ENCODE results near the gene RNF208.
"Not testable (repeated sequence)": the region's sequence is repeated elsewhere in the genome, so short reads cannot be mapped to it uniquely, and the experiment has no call there.

RNF208 gene, protein sequence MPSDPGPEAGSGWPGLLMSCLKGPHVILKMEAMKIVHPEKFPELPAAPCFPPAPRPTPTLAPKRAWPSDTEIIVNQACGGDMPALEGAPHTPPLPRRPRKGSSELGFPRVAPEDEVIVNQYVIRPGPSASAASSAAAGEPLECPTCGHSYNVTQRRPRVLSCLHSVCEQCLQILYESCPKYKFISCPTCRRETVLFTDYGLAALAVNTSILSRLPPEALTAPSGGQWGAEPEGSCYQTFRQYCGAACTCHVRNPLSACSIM

DNA sequence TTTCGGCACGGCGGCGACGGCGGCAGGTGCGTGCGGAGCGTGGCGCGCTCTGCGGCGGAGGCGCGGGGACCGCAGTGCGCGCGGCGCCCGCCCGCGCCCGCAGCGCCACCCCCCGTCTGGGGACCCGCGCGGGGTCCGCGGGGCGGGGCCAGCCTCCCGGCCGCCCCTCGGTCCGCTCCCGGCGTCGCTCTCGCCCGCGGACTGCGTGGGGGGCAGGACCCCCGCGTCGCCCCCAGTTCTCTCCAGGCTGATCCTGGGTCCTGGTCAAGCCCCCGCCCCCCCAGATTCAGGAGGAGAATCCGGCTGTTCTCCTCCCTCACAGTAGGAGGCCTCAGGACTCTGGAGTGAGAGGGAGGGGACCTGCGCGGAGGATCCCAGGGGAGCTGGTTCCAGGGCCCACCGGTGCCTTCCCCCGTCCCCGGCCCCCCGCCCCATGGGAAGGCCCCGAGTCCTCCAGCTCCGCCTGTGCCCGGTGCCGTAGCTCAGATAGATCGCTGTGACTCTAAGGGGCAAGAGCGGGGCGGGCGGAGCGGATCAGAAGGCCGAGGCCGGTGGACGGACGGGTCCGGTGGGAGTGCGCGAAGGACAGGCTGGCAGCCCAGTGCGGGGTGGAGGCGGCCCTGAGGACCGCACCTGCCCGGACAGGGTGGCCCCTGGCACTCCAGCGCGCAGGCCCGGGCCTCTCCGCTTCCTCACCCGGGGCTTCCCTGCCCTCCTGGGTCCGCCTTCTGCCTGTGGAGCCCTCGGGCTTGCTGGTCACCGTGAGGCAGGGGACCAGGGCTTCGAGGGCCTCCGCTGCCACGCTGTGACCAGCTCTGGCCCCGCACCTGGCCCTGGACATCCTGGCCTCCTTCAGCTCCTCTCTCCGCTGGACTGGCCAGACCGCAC is at the start of gene RNF208:
TSS of gene RNF208 (minus strand) at position 51 of the 888 bp plus-strand sequence. CDS start 1,028 bp downstream, outside the sequence.
- no peak for DNase-seq

DNA sequence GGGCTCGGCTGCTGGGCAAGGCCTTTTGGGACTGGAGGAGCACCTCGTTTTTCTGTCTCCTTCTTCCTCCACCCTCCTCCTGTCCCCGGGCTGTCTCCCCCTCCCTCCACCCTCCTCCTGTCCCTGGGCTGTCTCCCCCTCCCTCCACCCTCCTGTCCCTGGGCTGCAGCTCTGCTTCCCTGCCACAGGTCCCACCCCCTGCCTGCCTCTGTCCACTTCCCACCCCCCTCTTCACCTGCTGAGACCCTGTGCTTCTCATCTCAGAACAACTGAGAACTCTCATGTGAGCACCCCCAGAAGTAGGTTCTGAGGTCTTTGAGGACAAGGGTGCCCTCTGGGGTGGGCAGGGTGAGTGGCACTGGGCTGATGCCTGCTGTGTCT is 49.6 kb upstream of the RNF208 start:
- no peak for DNase-seq

- no peak for DNase-seq
Observed at GRCh38 chr9:137270929-137271695, 49.1 kb upstream of the RNF208 start.

DNA sequence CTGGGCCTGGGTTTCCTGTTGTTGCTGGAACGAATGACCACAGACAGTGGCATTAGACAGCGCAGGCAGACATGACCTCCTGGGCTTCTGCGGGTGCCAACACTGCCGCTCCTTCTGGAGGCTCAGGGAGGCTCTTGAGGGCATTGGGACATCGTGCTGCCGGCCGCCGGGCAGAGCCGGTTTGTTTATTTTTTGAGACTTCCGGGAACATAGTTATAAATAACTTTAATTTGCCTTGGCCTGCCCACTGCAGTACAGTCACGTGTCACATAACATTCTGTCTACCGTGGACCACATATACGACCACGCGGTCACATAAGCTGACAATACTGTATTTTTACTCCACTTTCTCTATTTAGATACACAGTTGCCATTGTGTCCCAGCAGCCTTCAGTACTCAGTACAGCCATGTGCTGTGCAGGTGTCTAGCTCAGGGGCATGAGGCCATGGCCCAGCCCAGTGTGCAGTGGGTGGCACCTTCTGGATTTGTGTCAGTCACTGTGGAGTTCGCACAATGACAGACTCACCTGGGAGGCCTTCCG is 47.3 kb upstream of the RNF208 start:
- no peak for DNase-seq

- no peak for DNase-seq
Observed at GRCh38 chr9:137268538-137269201, 46.6 kb upstream of the RNF208 start.

DNA sequence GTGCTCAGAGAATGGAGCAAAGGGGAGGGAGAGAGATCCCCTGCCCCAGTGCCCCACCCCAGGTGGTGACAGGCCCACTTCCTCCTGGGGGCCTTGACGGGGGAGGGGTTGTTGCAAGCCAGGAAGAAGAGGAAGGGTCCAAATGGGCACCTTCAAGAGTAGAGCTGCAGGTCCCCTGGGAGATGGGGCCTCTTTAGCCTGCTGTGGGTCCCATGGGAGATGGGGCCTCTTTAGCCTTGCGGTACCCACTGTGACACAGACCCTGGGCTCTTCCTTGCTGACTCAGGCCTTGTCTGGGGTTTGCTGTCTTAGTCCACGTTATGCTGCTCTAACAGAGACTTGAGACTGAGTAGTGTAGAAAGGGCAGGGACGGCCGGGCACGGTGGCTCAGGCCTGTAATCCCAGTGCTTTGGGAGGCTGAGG is 45.9 kb upstream of the RNF208 start:
- DNase-seq: no peak

DNA sequence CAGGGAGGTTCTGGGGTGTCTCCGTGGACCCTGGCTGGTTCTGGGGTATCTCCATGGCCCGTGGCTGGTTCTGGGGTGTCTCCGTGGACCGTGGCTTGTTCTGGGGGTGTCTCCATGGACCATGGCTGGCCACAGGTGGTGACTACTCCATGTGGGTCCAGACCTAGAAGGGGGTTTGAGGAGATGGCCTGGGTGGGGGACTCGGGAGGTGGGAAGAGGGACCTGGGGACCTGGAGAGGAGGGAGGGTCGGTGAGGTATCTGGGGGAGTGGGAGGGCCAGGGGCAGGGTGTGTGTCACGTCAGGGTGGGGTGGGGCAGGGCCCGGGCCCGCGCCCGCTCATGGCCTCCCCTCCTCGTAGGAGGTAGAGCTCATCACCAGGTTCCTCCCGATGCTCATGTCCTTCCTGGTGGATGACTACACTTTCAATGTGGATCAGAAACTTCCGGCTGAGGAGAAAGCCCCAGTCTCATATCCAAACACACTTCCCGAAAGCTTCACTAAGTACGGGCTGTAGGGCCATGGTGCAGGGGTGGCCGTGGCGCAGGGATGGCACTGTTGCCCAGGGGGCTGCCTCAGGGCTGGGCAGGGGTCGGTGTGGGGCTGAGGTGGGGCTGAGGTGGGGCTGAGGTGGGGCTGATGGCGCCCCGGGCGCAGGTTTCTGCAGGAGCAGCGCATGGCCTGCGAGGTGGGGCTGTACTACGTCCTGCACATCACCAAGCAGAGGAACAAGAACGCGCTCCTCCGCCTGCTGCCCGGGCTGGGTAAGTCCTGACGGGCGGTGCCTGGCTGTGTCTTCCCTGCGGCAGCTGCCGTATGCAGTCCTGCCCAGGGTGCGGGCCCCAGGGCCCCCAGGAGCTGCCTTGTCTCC is 44.8 kb upstream of the RNF208 start:
- no peak for DNase-seq

DNA sequence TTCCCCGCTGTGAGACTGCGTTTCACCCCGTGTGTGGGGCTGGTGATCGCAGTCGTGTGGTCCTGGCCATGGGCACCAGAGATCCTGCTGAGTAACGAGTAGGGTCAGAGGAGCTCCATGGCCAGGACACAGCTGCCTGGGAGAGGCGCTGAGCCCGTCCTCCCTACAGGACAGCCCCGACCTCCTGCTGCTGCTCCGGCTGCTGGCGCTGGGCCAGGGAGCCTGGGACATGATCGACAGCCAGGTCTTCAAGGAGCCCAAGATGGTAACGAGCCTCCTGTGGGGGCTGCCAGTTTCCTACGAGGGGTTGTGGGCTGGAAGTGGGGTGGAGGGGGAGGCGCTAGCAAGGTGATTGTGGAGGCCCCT is 44.1 kb upstream of the RNF208 start:
- no peak for DNase-seq

GRCh38 chr9:137265496-137266161 is 43.6 kb upstream of the RNF208 start:
- no peak for DNase-seq

GRCh38 chr9:137264067-137264466 is 42.0 kb upstream of the RNF208 start:
- DNase-seq: no peak

DNA sequence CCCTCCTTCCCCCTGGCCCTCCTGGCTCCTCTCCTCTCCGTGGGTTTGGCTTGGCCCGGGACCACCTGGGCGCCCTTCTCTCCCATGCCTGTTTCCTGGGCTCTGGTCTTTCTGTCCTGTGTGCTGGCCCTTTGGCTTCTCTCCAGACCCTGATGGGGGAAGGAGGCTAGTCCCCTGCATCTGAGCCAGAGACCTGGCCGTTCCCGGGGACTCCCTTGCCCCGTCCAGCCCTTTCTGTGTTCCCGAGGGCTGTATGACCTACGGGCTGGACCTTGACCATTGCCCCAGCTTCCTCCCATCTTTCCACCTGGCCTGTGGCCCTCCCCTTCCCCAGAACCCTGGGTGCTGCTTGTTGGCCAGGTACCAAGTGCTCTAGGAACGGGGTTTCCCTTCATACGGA is 41.5 kb upstream of the RNF208 start:
- no peak for DNase-seq

DNA sequence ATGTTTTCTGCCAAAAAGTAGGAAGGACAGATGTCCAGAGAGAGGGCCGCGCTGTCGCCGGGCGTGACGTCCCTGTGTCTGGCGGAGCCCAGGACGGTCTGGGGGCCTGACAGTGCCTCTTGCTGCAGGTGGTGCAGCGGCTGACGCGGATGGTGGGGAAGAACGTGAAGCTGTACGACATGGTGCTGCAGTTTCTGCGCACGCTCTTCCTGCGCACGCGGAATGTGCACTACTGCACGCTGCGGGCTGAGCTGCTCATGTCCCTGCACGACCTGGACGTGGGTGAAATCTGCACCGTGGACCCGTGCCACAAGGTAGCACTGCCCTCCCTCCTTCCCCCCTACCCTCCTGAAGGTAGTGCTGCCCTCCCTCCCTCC is 40.9 kb upstream of the RNF208 start:
- no peak for DNase-seq

DNA sequence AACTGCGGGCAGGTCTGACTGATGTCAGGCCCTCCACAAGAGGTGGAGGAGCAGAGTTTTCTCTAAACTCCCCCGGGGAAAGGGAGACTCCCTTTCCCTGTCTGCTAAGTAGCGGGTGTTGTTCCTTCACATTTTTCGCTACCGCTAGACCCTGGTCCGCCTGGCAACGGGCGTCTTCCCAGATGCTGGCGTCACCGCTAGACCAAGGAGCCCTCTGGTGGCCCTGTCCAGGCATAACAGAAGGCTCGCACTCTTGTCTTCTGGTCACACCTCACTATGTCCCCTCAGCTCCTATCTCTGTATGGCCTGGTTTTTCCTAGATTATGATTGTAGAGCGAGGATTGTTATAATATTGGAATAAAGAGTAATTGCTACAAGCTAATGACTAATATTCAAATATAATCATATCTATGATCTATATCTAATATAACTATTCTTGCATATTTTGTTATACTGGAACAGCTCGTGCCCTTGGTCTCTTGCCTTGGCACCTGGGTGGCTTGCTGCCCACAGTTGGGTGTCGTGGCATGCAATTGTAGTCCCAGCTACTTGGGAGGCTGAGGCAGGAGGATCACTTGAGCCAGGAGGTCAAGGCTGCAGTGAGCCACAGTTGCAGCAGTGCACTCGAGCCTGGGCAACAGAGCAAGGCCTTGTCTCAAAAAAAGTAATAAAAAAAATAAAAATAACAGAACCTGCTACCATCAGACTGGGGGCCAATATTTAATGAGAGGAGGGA is 40.3 kb upstream of the RNF208 start:
- not testable (repeated sequence) for DNase-seq

DNA sequence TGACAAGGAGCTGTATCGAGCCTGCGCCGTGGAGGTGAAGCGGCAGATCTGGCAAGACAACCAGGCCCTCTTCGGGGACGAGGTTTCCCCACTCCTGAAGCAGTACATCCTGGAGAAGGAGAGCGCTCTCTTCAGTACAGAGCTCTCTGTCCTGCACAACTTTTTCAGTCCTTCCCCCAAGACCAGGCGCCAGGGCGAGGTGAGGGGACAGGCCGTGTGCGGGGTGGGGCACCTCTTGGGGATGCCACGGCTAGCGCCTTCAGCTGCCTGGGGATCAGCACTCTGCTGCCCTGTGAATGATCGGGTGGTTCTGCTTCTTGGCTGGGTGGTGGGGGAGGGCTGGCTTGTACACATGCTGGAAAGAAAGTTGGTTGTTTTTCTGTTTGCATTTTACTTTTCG is 34.8 kb upstream of the RNF208 start:
- DNase-seq: no peak

DNA sequence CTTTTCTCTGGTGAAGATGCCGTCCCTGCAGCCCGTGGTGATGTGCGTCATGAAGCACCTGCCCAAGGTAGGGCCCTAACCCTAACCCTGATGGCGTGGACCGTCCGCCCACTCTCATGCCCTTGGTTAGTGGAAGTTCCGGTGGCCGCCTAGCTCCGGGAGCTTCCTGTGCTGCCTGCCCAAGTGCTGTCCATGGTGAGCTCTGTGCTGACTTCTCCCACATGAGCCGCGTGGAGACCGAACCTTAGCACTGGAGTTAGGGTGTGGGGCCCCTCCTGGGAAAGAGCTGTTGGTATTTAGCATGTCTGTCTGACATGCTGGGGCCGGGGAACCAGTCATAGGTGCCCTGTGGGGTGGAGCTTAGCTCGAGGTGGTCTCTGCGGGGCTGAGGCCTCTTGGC is 34.3 kb upstream of the RNF208 start:
- DNase-seq: no peak

- DNase-seq: no peak
Observed at GRCh38 chr9:137255448-137256114, 33.5 kb upstream of the RNF208 start.

- DNase-seq: peak; percentile 98
Observed at GRCh38 chr9:137254624-137255447, 32.8 kb upstream of the RNF208 start, which contains the start of gene NELFB. NELFB (plus strand) TSS chr9:137255327.

GRCh38 chr9:137253717-137254623 is 31.9 kb upstream of the RNF208 start:
- no peak for DNase-seq
